GM18502 (cell line): ENCODE data around the gene MAEL.

ENCODE experiments used
- ATAC-seq: cut with Tn5 transposase; IDR thresholded peaks from one replicate; pipeline ENCODE4 v1.9.1; 2021; ENCODE audit warnings: mild to moderate bottlenecking; ENCODE audit not compliant: unreplicated experiment, poor library complexity

MAEL gene

GRCh38 chr1:167052389-167052788, 63.3 kb downstream of the MAEL start:
- no peak for ATAC-seq

- no peak for ATAC-seq
Observed at GRCh38 chr1:167054531-167054930, 65.5 kb downstream of the MAEL start.

GRCh38 chr1:167054946-167055630, 66.0 kb downstream of the MAEL start:
- ATAC-seq, result no peak

GRCh38 chr1:167056529-167057231, 67.6 kb downstream of the MAEL start:
- no peak for ATAC-seq

GRCh38 chr1:167057241-167057688, 68.2 kb downstream of the MAEL start:
- ATAC-seq, result peak; percentile 60

GRCh38 chr1:167059045-167059808, 70.1 kb downstream of the MAEL start:
- peak; percentile 56 for ATAC-seq

GRCh38 chr1:167059809-167060107, 70.7 kb downstream of the MAEL start:
- ATAC-seq, result no peak

GRCh38 chr1:167060141-167061072, 71.3 kb downstream of the MAEL start:
- no peak for ATAC-seq

GRCh38 chr1:167061073-167061464, 72.0 kb downstream of the MAEL start:
- ATAC-seq, result no peak

GRCh38 chr1:167064621-167065020, 75.5 kb downstream of the MAEL start:
- ATAC-seq, result no peak

GRCh38 chr1:167065471-167065870, 76.4 kb downstream of the MAEL start:
- ATAC-seq, result no peak

- peak; percentile 89 for ATAC-seq
Observed at GRCh38 chr1:167066333-167067122, 77.4 kb downstream of the MAEL start.

GRCh38 chr1:167067904-167068303, 78.8 kb downstream of the MAEL start:
- no peak for ATAC-seq

GRCh38 chr1:167068761-167069160, 79.7 kb downstream of the MAEL start:
- ATAC-seq, result no peak

- no peak for ATAC-seq
Observed at GRCh38 chr1:167071286-167071685, 82.2 kb downstream of the MAEL start.
